Measurements from ENCODE around the gene MICAL3.

Gene MICAL3

DNA sequence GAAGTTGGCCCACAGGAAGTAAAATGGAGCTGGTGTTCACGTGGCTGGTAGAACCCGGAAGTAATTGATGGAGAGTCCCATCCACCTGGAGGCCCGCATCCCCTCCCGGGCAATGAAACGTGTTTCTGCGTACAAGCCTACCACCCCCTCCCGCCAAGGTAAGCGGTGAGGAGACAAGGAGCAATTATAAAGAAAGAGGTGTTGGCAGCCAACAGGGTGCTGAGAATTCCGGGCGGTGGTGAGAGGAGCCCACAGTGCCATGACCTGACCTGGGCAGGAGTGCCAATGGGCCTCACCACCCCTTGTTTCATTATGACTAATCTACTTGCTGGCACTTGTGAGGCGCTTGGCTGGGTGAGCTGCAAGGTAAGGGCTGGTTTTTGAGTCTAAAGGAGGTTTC is 166.3 kb downstream of the MICAL3 start:
- H3K4me3 ChIP-seq (ENCODE audit: low read length), result no peak overlapping the region
- DNase-seq (ENCODE audit: low read depth), result no peak
- H3K27me3 ChIP-seq (replicated peaks; ENCODE audit: control insufficient read depth, insufficient read depth, low read length), result no peaks in the 10 kb centered on the region
- H3K4me1 ChIP-seq (ENCODE audit: control insufficient read depth, insufficient read depth, low read length), result no peaks in the 10 kb centered on the region
- H3K9me3 ChIP-seq (ENCODE audit: control insufficient read depth, low read length), result no peaks in the 10 kb centered on the region
- H3K36me3 ChIP-seq (ENCODE audit: control insufficient read depth, insufficient read depth, low read length, severe bottlenecking), result peaks cover 52% of the 10 kb centered on the region
- no peak overlapping the region for H3K9ac ChIP-seq (ENCODE audit: low read length)

- no peaks in the 10 kb centered on the region for H3K4me1 ChIP-seq (ENCODE audit: control insufficient read depth, insufficient read depth, low read length)
- peaks cover 37% of the 10 kb centered on the region for H3K36me3 ChIP-seq (ENCODE audit: control insufficient read depth, insufficient read depth, low read length, severe bottlenecking)
- no peak overlapping the region for H3K9ac ChIP-seq (ENCODE audit: low read length)
- H3K27me3 ChIP-seq (replicated peaks; ENCODE audit: control insufficient read depth, insufficient read depth, low read length), result no peaks in the 10 kb centered on the region
- H3K4me3 ChIP-seq (ENCODE audit: low read length), result no peak overlapping the region
- H3K9me3 ChIP-seq (ENCODE audit: control insufficient read depth, low read length), result no peaks in the 10 kb centered on the region
- no peak for DNase-seq (ENCODE audit: low read depth)
Measured at GRCh38 chr22:17855572-17856290, 168.6 kb downstream of the MICAL3 start.

- no peak for DNase-seq (ENCODE audit: low read depth)
- H3K9ac ChIP-seq (ENCODE audit: low read length), result no peak overlapping the region
Measured at GRCh38 chr22:17853073-17853472, 171.3 kb downstream of the MICAL3 start.

DNA sequence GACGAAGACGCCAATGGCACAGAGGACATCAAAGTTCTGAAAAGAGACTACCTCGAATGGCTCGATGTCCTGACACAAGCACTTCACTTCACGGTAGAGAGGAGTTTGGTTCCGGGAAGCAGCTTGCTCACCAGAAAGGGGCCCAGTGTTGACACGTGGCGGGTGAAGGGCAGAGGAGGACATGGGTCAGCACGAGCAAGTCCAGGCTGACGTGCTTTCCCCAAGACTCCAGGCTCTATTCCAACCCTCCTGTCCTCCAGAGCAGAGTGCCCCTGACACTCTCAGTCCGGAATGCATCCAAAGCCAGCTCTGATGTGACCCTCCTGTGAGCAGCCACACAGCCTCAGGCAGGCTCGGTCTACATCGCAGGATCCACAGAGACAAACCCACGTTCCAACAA is 172.6 kb downstream of the MICAL3 start:
- H3K36me3 ChIP-seq (ENCODE audit: control insufficient read depth, insufficient read depth, low read length, severe bottlenecking), result peaks cover 15% of the 10 kb centered on the region
- H3K4me1 ChIP-seq (ENCODE audit: control insufficient read depth, insufficient read depth, low read length), result peaks cover 6% of the 10 kb centered on the region
- no peak for DNase-seq (ENCODE audit: low read depth)
- H3K4me3 ChIP-seq (ENCODE audit: low read length), result no peak overlapping the region
- H3K9ac ChIP-seq (ENCODE audit: low read length), result no peak overlapping the region
- H3K9me3 ChIP-seq (ENCODE audit: control insufficient read depth, low read length), result no peaks in the 10 kb centered on the region
- no peaks in the 10 kb centered on the region for H3K27me3 ChIP-seq (replicated peaks; ENCODE audit: control insufficient read depth, insufficient read depth, low read length)

More at GRCh38 chr22:17853073-17853472, 171.3 kb downstream of the MICAL3 start:
- Histone ChIP-seq H3K36me3 (ENCODE audit: control insufficient read depth, insufficient read depth, low read length, severe bottlenecking) (peaks cover 24% of the 10 kb centered on the region), H3K9me3 (ENCODE audit: control insufficient read depth, low read length) (no peaks in the 10 kb centered on the region), H3K4me3 (ENCODE audit: low read length) (no peak overlapping the region), H3K4me1 (ENCODE audit: control insufficient read depth, insufficient read depth, low read length) (no peaks in the 10 kb centered on the region), H3K27me3 (replicated peaks; ENCODE audit: control insufficient read depth, insufficient read depth, low read length) (no peaks in the 10 kb centered on the region)

DNA sequence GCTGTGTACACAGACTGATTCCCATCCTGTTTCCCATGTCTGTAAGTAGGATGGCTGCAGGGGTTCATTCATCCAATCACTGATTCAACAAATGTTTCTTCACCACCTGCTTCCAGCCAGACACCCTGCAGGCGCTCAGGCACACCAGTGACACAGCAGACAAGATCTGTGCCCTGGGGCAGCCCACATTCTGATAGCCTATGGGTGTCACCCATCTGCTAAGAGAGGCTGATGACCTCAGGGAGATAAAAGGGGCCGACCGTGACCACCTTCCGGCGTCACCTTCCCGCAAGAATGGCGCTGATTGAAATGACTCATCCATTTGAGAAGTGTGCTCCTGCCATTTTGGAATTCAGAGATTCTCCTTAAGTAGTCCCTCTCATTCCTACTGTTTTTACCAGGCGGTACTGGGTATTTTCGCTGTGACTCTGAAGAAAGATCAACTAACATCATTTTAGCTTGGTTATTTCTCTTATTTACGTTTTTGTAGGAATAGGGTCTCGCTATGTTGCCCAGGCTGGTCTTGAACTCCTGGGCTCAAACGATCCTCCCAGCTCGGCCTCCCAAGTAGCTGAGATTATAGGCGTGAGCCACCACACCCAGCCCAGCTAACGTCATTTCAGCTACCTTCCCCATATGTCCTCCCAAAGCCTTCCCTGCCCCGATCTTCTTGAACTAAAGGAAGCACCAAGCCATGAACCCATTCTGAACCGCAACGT is 176.8 kb downstream of the MICAL3 start:
- Histone ChIP-seq H3K36me3 (ENCODE audit: control insufficient read depth, insufficient read depth, low read length, severe bottlenecking) (peaks cover 6% of the 10 kb centered on the region), H3K4me1 (ENCODE audit: control insufficient read depth, insufficient read depth, low read length) (peaks cover 24% of the 10 kb centered on the region), H3K4me3 (ENCODE audit: low read length) (no peak overlapping the region), H3K9me3 (ENCODE audit: control insufficient read depth, low read length) (no peaks in the 10 kb centered on the region), H3K27me3 (replicated peaks; ENCODE audit: control insufficient read depth, insufficient read depth, low read length) (no peaks in the 10 kb centered on the region), H3K9ac (ENCODE audit: low read length) (no peak overlapping the region)
- DNase-seq (ENCODE audit: low read depth), result no peak

GRCh38 chr22:17846326-17846992 is 177.9 kb downstream of the MICAL3 start:
- no peak for DNase-seq (ENCODE audit: low read depth)
- peaks cover 24% of the 10 kb centered on the region for H3K4me1 ChIP-seq (ENCODE audit: control insufficient read depth, insufficient read depth, low read length)
- peak overlapping the region; percentile 49 for H3K4me3 ChIP-seq (ENCODE audit: low read length)
- no peaks in the 10 kb centered on the region for H3K9me3 ChIP-seq (ENCODE audit: control insufficient read depth, low read length)
- H3K9ac ChIP-seq (ENCODE audit: low read length), result peak overlapping the region; percentile 53
- H3K27me3 ChIP-seq (replicated peaks; ENCODE audit: control insufficient read depth, insufficient read depth, low read length), result no peaks in the 10 kb centered on the region
- peaks cover 8% of the 10 kb centered on the region for H3K36me3 ChIP-seq (ENCODE audit: control insufficient read depth, insufficient read depth, low read length, severe bottlenecking)

- peak; percentile 11 for DNase-seq (ENCODE audit: low read depth)
- H3K27me3 ChIP-seq (replicated peaks; ENCODE audit: control insufficient read depth, insufficient read depth, low read length), result no peaks in the 10 kb centered on the region
- peak overlapping the region; percentile 53 for H3K9ac ChIP-seq (ENCODE audit: low read length)
- peaks cover 14% of the 10 kb centered on the region for H3K36me3 ChIP-seq (ENCODE audit: control insufficient read depth, insufficient read depth, low read length, severe bottlenecking)
- H3K9me3 ChIP-seq (ENCODE audit: control insufficient read depth, low read length), result no peaks in the 10 kb centered on the region
- peak overlapping the region; percentile 49 for H3K4me3 ChIP-seq (ENCODE audit: low read length)
- H3K4me1 ChIP-seq (ENCODE audit: control insufficient read depth, insufficient read depth, low read length), result peaks cover 24% of the 10 kb centered on the region
Measured at GRCh38 chr22:17845790-17846189, 178.6 kb downstream of the MICAL3 start.

DNA sequence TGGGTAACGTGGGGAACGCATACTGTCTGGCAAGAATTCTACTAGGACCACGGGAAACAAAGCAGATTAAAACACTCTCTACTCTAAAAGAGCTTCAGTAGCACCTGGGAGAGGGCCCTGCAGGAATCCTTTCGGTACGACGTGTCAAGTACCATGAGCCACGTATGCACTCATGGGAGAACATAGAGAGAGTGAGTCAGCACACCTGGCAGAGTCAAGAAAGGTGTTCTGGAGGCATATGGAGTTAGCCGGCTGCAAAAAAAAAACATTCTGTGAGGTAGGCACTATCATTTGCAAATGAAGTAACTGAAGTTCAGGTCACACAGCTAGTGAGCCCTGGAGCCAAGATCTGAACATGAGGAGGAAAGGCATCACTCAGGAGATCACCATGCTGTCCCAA is 179.0 kb downstream of the MICAL3 start:
- peaks cover 19% of the 10 kb centered on the region for H3K36me3 ChIP-seq (ENCODE audit: control insufficient read depth, insufficient read depth, low read length, severe bottlenecking)
- no peak for DNase-seq (ENCODE audit: low read depth)
- H3K4me3 ChIP-seq (ENCODE audit: low read length), result no peak overlapping the region
- H3K9me3 ChIP-seq (ENCODE audit: control insufficient read depth, low read length), result no peaks in the 10 kb centered on the region
- H3K9ac ChIP-seq (ENCODE audit: low read length), result no peak overlapping the region
- peaks cover 24% of the 10 kb centered on the region for H3K4me1 ChIP-seq (ENCODE audit: control insufficient read depth, insufficient read depth, low read length)
- H3K27me3 ChIP-seq (replicated peaks; ENCODE audit: control insufficient read depth, insufficient read depth, low read length), result no peaks in the 10 kb centered on the region

DNA sequence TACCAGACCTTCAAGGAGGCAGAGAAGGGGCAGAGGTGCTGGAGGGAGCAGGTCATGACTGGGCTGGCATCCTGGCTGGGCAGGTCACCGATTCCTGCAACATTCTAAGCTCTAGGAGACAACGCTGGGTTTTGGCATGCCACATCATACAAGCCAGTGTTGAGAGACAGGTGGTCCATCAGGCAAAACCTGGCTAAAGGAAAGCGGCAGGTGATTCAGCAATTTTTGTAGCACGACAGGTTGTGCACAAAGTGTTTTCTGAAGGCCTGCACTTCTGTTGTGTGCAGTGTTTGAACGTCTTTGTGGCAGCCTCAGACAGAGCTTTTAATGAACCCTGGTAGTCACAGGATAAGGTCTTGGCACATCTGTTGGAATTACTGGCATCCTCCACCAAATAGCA is 180.2 kb downstream of the MICAL3 start:
- Histone ChIP-seq H3K36me3 (ENCODE audit: control insufficient read depth, insufficient read depth, low read length, severe bottlenecking) (peaks cover 20% of the 10 kb centered on the region), H3K4me1 (ENCODE audit: control insufficient read depth, insufficient read depth, low read length) (peaks cover 24% of the 10 kb centered on the region), H3K27me3 (replicated peaks; ENCODE audit: control insufficient read depth, insufficient read depth, low read length) (no peaks in the 10 kb centered on the region), H3K9ac (ENCODE audit: low read length) (no peak overlapping the region), H3K9me3 (ENCODE audit: control insufficient read depth, low read length) (no peaks in the 10 kb centered on the region), H3K4me3 (ENCODE audit: low read length) (no peak overlapping the region)
- no peak for DNase-seq (ENCODE audit: low read depth)

DNA sequence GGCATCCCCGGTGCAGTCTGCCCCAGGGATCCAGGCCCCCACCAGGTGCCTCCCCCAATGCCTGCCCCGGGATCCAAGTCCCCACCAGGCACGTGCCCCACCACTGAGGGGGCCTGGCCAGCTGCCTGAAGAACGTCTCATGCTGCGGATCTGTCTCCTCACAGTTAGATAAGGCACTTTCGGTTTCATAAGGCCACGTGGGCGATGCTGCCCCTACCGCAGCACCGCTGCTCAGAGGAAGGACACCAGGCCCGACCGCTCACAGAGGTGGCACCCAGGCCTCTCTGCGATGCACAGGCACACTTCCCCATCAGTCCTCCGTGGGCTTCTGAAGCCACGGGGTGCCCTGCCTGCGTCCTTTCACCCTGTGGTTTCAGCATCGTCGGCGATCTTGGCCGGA is 182.0 kb downstream of the MICAL3 start:
- DNase-seq (ENCODE audit: low read depth), result no peak
- Histone ChIP-seq H3K9ac (ENCODE audit: low read length) (no peak overlapping the region), H3K36me3 (ENCODE audit: control insufficient read depth, insufficient read depth, low read length, severe bottlenecking) (peaks cover 34% of the 10 kb centered on the region), H3K4me3 (ENCODE audit: low read length) (no peak overlapping the region), H3K27me3 (replicated peaks; ENCODE audit: control insufficient read depth, insufficient read depth, low read length) (no peaks in the 10 kb centered on the region), H3K9me3 (ENCODE audit: control insufficient read depth, low read length) (no peaks in the 10 kb centered on the region), H3K4me1 (ENCODE audit: control insufficient read depth, insufficient read depth, low read length) (peaks cover 24% of the 10 kb centered on the region)

DNA sequence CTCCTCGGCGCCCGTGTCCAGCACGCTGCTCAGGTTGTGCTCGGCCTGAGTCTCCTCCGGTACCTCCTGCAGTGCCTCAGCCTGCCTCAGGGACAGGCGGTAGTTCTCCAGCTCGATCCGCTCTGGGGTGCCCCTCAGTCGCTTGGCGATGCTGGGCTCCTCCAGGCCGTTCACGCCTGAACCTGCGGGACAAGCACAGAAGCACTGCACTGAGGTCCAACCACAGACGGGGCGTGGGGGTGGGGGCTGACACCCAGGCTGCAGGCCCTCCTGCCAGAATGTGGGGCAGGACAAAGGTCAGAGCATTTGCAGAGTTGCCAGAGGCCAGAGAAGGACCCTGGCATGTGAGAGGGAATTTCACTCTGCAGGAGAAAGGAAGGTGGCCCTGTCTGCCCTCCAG is 182.5 kb downstream of the MICAL3 start:
- Histone ChIP-seq H3K27me3 (replicated peaks; ENCODE audit: control insufficient read depth, insufficient read depth, low read length) (no peaks in the 10 kb centered on the region), H3K9ac (ENCODE audit: low read length) (no peak overlapping the region), H3K4me3 (ENCODE audit: low read length) (no peak overlapping the region), H3K4me1 (ENCODE audit: control insufficient read depth, insufficient read depth, low read length) (peaks cover 18% of the 10 kb centered on the region), H3K36me3 (ENCODE audit: control insufficient read depth, insufficient read depth, low read length, severe bottlenecking) (peaks cover 36% of the 10 kb centered on the region), H3K9me3 (ENCODE audit: control insufficient read depth, low read length) (no peaks in the 10 kb centered on the region)
- no peak for DNase-seq (ENCODE audit: low read depth)
